K562 (cell line): ENCODE data around the gene KIF18B. TPM values are rescaled to one million over a fixed set of nuclear protein-coding genes. Genes with fewer than 3 reads are reported as not detected.

Experiments used
- ATAC-seq: fragments of 200-7000 bp; cut with Tn5 transposase; 3 replicates; pipeline ENCODE4 v1.9.1; 2020; ENCODE audit warnings: moderate library complexity
- BruUV-seq: library from RNA; stranded (reverse); fragments of 400-500 nt; replicated peaks from 2 replicates; lab custom pipeline; 2021; lab: Mats Ljungman, UMichigan
- CTCF ChIA-PET: fragments of 300-600 bp; formaldehyde crosslinking; extraction: SDS; loops from one replicate; lab custom pipeline; 2021; ENCODE audit warnings: low intra/inter-chr PET ratio; lab: Yijun Ruan, JAX
- POLR2A ChIA-PET: fragments of 300-600, 350-650 bp; sonication (Branson Sonifier 250); formaldehyde crosslinking; extraction: SDS; loops from one replicate; lab custom pipeline; 2021; ENCODE audit warnings: antibody characterized with exemption, inconsistent platforms; lab: Yijun Ruan, JAX
- DNase-seq, 4 experiments: peaks; one replicate each; pipeline versions ENCODE4 v3.0.0 to v3.0.0-alpha.2; 2011 to 2018; ENCODE audit warnings: low spot score in 3 of 4, mixed read lengths in 3 of 4; ENCODE audit errors: extremely low read depth in 1 of 4
- FAIRE-seq: peaks from 2 replicates; lab custom pipeline; 2011; peaks lifted over from hg19 to GRCh38; lab: Jason Lieb, UNC
- H2AFZ ChIP-seq: 2 replicates; pipeline ENCODE4 v1.6.0; 2011; ENCODE audit warnings: low read depth, low read length, control low read depth, inconsistent platforms
- H3K27ac ChIP-seq: fragments of 200-600 bp; 3 replicates; pipeline ENCODE4 v1.8.0; 2011; ENCODE audit warnings: low read depth, mild to moderate bottlenecking, control low read depth, inconsistent platforms, low read length, moderate library complexity, mixed read lengths; ENCODE audit errors: extremely low read depth
- H3K27me3 ChIP-seq, 2 experiments: fragments of 300-600 bp in 1 of 2; 2 replicates in 1 of 2; 3 replicates in 1 of 2; pipeline versions ENCODE4 v1.6.0 to v1.8.0; 2011; ENCODE audit warnings: inconsistent platforms in 2 of 2, low read length in 2 of 2, mild to moderate bottlenecking in 1 of 2, mixed read lengths in 1 of 2, moderate library complexity in 1 of 2; ENCODE audit not compliant: control insufficient read depth in 2 of 2, insufficient read depth in 2 of 2
- H3K36me3 ChIP-seq: fragments of 300-600 bp; 3 replicates; pipeline ENCODE4 v1.8.0; 2011; ENCODE audit warnings: mild to moderate bottlenecking, low read length, inconsistent platforms; ENCODE audit not compliant: control insufficient read depth, insufficient read depth
- H3K4me1 ChIP-seq, 2 experiments: fragments of 200-600 bp in 1 of 2; replicated peaks in 1 of 2; 2 replicates in 1 of 2; 3 replicates in 1 of 2; pipeline versions ENCODE4 v1.5.1 to v1.8.0; 2011; ENCODE audit warnings: inconsistent platforms in 2 of 2, low read length in 2 of 2, mild to moderate bottlenecking in 1 of 2, mixed read lengths in 1 of 2, moderate library complexity in 1 of 2; ENCODE audit not compliant: control insufficient read depth in 2 of 2, insufficient read depth in 2 of 2
- H3K4me2 ChIP-seq: 2 replicates; pipeline ENCODE4 v1.6.1; 2011; ENCODE audit warnings: low read length, control low read depth, inconsistent platforms, mixed read lengths; ENCODE audit not compliant: insufficient read depth
- H3K4me3 ChIP-seq: fragments of 200-600 bp; sonication (generic), shearing (Covaris generic); 2 replicates; pipeline ENCODE4 v1.5.1; 2016; ENCODE audit warnings: control low read depth, inconsistent platforms
- H3K79me2 ChIP-seq: fragments of 200-600 bp; 3 replicates; pipeline ENCODE4 v1.8.0; 2011; ENCODE audit warnings: low read length, inconsistent platforms; ENCODE audit not compliant: control insufficient read depth, insufficient read depth
- H3K9ac ChIP-seq, 2 experiments: 2 replicates each; pipeline versions ENCODE4 v1.6.0 to v1.6.1; 2011; ENCODE audit warnings: low read depth in 2 of 2, low read length in 2 of 2, control low read depth in 1 of 2, inconsistent platforms in 1 of 2, mild to moderate bottlenecking in 1 of 2, mixed read lengths in 1 of 2; ENCODE audit not compliant: insufficient read depth in 1 of 2
- H3K9me1 ChIP-seq: one replicate; pipeline ENCODE4 v1.6.0; 2011; ENCODE audit warnings: inconsistent platforms, mild to moderate bottlenecking, low read length, moderate library complexity; ENCODE audit not compliant: control insufficient read depth, insufficient read depth
- H3K9me3 ChIP-seq: replicated peaks from 2 replicates; pipeline ENCODE4 v1.5.1; 2011; ENCODE audit warnings: low read depth, low read length, inconsistent platforms; ENCODE audit not compliant: control insufficient read depth, insufficient read depth
- H4K20me1 ChIP-seq: replicated peaks from 2 replicates; pipeline ENCODE4 v1.6.1; 2011; ENCODE audit warnings: low read length, inconsistent platforms, mixed read lengths; ENCODE audit not compliant: control insufficient read depth, insufficient read depth
- ARID1B ChIP-seq: fragments of 450-650 bp; IDR thresholded peaks from 2 replicates; pipeline ENCODE4 v1.6.1; 2016; ENCODE audit warnings: antibody characterized with exemption, mild to moderate bottlenecking, inconsistent platforms
- CBFA2T2 ChIP-seq: fragments of 450-650 bp; conservative IDR thresholded peaks from 2 replicates; pipeline ENCODE4 v1.6.1; 2017; ENCODE audit warnings: mild to moderate bottlenecking
- CBFA2T3 ChIP-seq: fragments of 450-650 bp; IDR thresholded peaks from 2 replicates; pipeline ENCODE4 v1.6.1; 2017
- CBX2 ChIP-seq: fragments of 200-600 bp; sonication (generic); IDR thresholded peaks from one replicate; pipeline ENCODE4 v1.6.1; 2012; ENCODE audit warnings: mild to moderate bottlenecking, low read length, inconsistent platforms; ENCODE audit not compliant: insufficient read depth, poor library complexity, severe bottlenecking
- FOXP1 ChIP-seq: sonication (generic); formaldehyde crosslinking; IDR thresholded peaks from 2 replicates; pipeline ENCODE4 v1.8.0; 2022; ENCODE audit warnings: mild to moderate bottlenecking, missing genetic modification reagents
- HMG20A ChIP-seq: fragments of 450-650 bp; formaldehyde crosslinking; conservative IDR thresholded peaks from 2 replicates; pipeline ENCODE4 v1.4.0; 2020; ENCODE audit warnings: mild to moderate bottlenecking, mixed read lengths
- KAT7 ChIP-seq: sonication (generic); formaldehyde crosslinking; IDR thresholded peaks from 2 replicates; pipeline ENCODE4 v1.8.0; 2022; ENCODE audit warnings: missing genetic modification reagents, mild to moderate bottlenecking, borderline replicate concordance
- NRF1 ChIP-seq, 2 experiments: fragments of 450-650 bp; IDR thresholded peaks in 1 of 2; conservative IDR thresholded peaks in 1 of 2; 2 replicates each; pipeline ENCODE4 v1.6.1; 2014; ENCODE audit warnings: mild to moderate bottlenecking in 2 of 2
- RCOR1 ChIP-seq, 2 experiments: IDR thresholded peaks; 2 replicates each; pipeline ENCODE4 v1.6.1; 2012; ENCODE audit warnings: low read depth in 2 of 2, low read length in 2 of 2, borderline replicate concordance in 1 of 2, improper control_type of control experiment in 1 of 2
- TCF3 ChIP-seq: sonication (generic); formaldehyde crosslinking; IDR thresholded peaks from 2 replicates; pipeline ENCODE4 v1.4.0; 2020; ENCODE audit warnings: mild to moderate bottlenecking, missing genetic modification reagents
- TEAD1 ChIP-seq, 2 experiments: fragments of 450-650 bp in 1 of 2; sonication (generic) in 1 of 2; formaldehyde crosslinking; IDR thresholded peaks; 2 replicates each; pipeline versions ENCODE4 v1.4.0 to v1.8.0; 2020 to 2022; ENCODE audit warnings: mild to moderate bottlenecking in 2 of 2, missing genetic modification reagents in 1 of 2
- TOE1 ChIP-seq, 2 experiments: fragments of 450-650 bp in 1 of 2; sonication (generic) in 1 of 2; formaldehyde crosslinking in 1 of 2; IDR thresholded peaks; 2 replicates each; pipeline versions ENCODE4 v1.7.1 to v1.8.0; 2016 to 2022; ENCODE audit warnings: borderline replicate concordance in 2 of 2, mild to moderate bottlenecking in 2 of 2, antibody characterized with exemption in 1 of 2, inconsistent platforms in 1 of 2, low read depth in 1 of 2, missing genetic modification reagents in 1 of 2, moderate library complexity in 1 of 2
- ZNF197 ChIP-seq: fragments of 200-800 bp; sonication (Bioruptor generic); IDR thresholded peaks from 2 replicates; pipeline ENCODE4 v1.6.1; 2016; ENCODE audit warnings: low read depth, missing genetic modification characterization, missing compliant biosample characterization
- ZNF75A ChIP-seq: fragments of 450-650 bp; formaldehyde crosslinking; IDR thresholded peaks from 2 replicates; pipeline ENCODE4 v1.4.0; 2020; ENCODE audit warnings: mild to moderate bottlenecking
- WGBS: fragments of 100-300 bp; shearing (Covaris generic); methylation state at CpG from one replicate; pipeline ENCODE4 v1.1.6; 2016; ENCODE audit warnings: low coverage, mixed read lengths; ENCODE audit not compliant: insufficient coverage; ENCODE audit errors: missing lambda C conversion rate; 5-methylcytosine and 5-hydroxymethylcytosine counted together
- in situ Hi-C: fragments of 300-500 bp; cut with MboI; formaldehyde crosslinking; loops from 4 replicates; pipeline ENCODE4 v1.15.0; 2018; ENCODE audit warnings: inconsistent platforms, mixed read lengths
- intact Hi-C: fragments of 100-400 bp; cut with micrococcal nuclease; formaldehyde crosslinking; loops from 2 replicates; pipeline ENCODE4 v1.14.2; 2022
- polyA plus RNA-seq, 8 experiments: library from polyadenylated mRNA; depleted of rRNA in 4 of 8; stranded (reverse) in 5 of 8; unstranded in 3 of 8; fragments of >200 nt; fragmentation: Nextera tagmentation in 2 of 8; fragmentation: Illumina TruSeq in 1 of 8; extraction: Ambion mirVana in 2 of 8; extraction: Trizol in 1 of 8; gene quantifications; 2 replicates each; pipeline versions ENCODE4 v1.2.1 to v1.2.3, GENCODE V29; 2011 to 2014; ENCODE audit warnings: inconsistent platforms in 1 of 8, missing spikeins in 1 of 8
- total RNA-seq, 7 experiments: library from RNA; depleted of rRNA in 6 of 7; stranded (reverse); fragments of >200 nt in 6 of 7; fragmentation: Illumina TruSeq in 2 of 7; extraction: Trizol in 2 of 7; gene quantifications; 2 replicates each; pipeline versions ENCODE4 v1.2.1 to v1.2.3, GENCODE V29; 2011 to 2021; ENCODE audit warnings: low replicate concordance in 1 of 7
- TF ChIP-seq, protein P1 (sequence below), 2 experiments: IDR thresholded peaks in 1 of 2; conservative IDR thresholded peaks in 1 of 2; 2 replicates each; pipeline ENCODE4 v1.6.1; 2016; ENCODE audit warnings: low read depth in 2 of 2, mild to moderate bottlenecking in 1 of 2, missing compliant biosample characterization in 1 of 2, missing genetic modification characterization in 1 of 2, moderate library complexity in 1 of 2
- TF ChIP-seq, protein P2 (sequence below), 2 experiments: fragments of 250-450 bp in 1 of 2; fragments of 450-650 bp in 1 of 2; sonication (Bioruptor Pico) in 1 of 2; IDR thresholded peaks; 2 replicates each; pipeline versions ENCODE4 v1.6.1 to v1.8.0; 2016 to 2021; ENCODE audit warnings: mild to moderate bottlenecking in 2 of 2, moderate library complexity in 2 of 2, missing compliant biosample characterization in 1 of 2, missing genetic modification characterization in 1 of 2
- TF ChIP-seq, protein P3 (sequence below): fragments of 200-800 bp; sonication (Bioruptor generic); IDR thresholded peaks from 2 replicates; pipeline ENCODE4 v1.6.1; 2017; ENCODE audit warnings: missing genetic modification characterization, missing compliant biosample characterization

The KIF18B gene
- total and polyA plus RNA-seq, 9 of the 15 experiments (the other 6 are each of a cell fraction or from before 2014, with no cell fraction given): 2.0 to 42.8 (median 13.2) TPM

DNA sequence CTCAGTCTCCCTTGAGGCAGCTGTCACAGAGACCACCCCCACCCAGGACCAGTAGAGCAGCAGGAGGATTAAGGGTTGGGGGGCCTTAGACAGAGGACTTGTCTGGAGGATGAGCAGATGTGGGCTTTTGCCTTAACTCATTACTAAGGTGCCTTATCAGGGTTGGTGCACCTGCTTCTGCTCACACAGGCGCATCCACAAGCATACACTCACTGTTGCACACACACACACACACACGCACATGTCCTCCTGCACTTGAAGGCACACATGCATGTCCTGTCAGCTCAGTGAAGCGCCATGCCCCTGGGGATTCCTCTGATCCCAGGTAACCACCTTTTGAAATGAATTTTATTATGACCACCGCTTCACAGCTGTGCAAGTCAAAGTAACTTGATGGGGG, 33.4 kb downstream of the KIF18B start:
- Histone ChIP-seq H3K4me3 (no peak overlapping the region), H3K27me3 (peaks cover 0 to 11% of the 10 kb centered on the region in 2 experiments; a peak in 1 of 5 replicates), H3K36me3 (no peaks in the 10 kb centered on the region), H2AFZ (no peak overlapping the region), H3K9me1 (no peaks in the 10 kb centered on the region), H3K27ac (no peak overlapping the region), H3K4me1 (peaks cover 9 to 32% of the 10 kb centered on the region in 2 experiments; a peak in 4 of 5 replicates), H4K20me1 (no peaks in the 10 kb centered on the region), H3K9me3 (no peaks in the 10 kb centered on the region), H3K9ac (no peak overlapping the region), H3K79me2 (no peaks in the 10 kb centered on the region), H3K4me2 (no peak overlapping the region)
- ChIA-PET POLR2A (interaction anchor here (0.8 to 1.2 kb wide), 2 partner anchors 13 to 106 kb away, joined by 4 read pairs; no protein-coding TSS in a partner anchor), CTCF (no interaction called here)
- WGBS: 23% methylated on average over 4 of the region's 4 CpGs
- DNase-seq (peak in 2 of 4 experiments; percentile 55), ATAC-seq (no peak; the same call in 1 of the 3 replicates), FAIRE-seq (no peak)
- no TSS peak for BruUV-seq
- intact Hi-C loops (no loop called here), in situ Hi-C loops (no loop called here)
- TF ChIP-seq ZNF75A (CRISPR knock-in tag) (no peak), TCF3 (peak; percentile 73), TEAD1 (CRISPR knock-in tag; IDR thresholded peaks at IDR 0.05) (no peak), HMG20A (CRISPR knock-in tag) (no peak), CBFA2T2 (peak; percentile 40), ZNF197 (CRISPR knock-in tag) (no peak), TOE1 (IDR thresholded peaks at IDR 0.05; ENCODE audit: borderline replicate concordance) (no peak), TOE1 (CRISPR knock-in tag; IDR thresholded peaks at IDR 0.05; ENCODE audit: borderline replicate concordance, low read depth) (no peak), CBX2 (no peak), CBFA2T3 (peak; percentile 69), RCOR1 (IDR thresholded peaks at IDR 0.05; ENCODE audit: borderline replicate concordance in 1 of 2, low read depth in 2 of 2, low read length in 2 of 2) (no peak), FOXP1 (CRISPR knock-in tag) (no peak), ARID1B (peak; percentile 25; the same call in 1 of the 2 replicates), KAT7 (CRISPR knock-in tag) (no peak), NRF1 (conservative IDR thresholded peaks at IDR 0.05 in 1 of 2, IDR thresholded peaks at IDR 0.05 in 1 of 2) (0 out of 4 replicates have a peak, but pooled peaks of 1 of the 2 experiments have one; percentile 30)
- TF ChIP-seq, protein P1, sequence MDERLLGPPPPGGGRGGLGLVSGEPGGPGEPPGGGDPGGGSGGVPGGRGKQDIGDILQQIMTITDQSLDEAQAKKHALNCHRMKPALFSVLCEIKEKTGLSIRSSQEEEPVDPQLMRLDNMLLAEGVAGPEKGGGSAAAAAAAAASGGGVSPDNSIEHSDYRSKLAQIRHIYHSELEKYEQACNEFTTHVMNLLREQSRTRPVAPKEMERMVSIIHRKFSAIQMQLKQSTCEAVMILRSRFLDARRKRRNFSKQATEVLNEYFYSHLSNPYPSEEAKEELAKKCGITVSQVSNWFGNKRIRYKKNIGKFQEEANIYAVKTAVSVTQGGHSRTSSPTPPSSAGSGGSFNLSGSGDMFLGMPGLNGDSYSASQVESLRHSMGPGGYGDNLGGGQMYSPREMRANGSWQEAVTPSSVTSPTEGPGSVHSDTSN (CRISPR knock-in tag; IDR thresholded peaks at IDR 0.05; ENCODE audit: low read depth): no peak
- TF ChIP-seq, protein P1 (tag; conservative IDR thresholded peaks at IDR 0.05; ENCODE audit: low read depth): no peak
- TF ChIP-seq, protein P2, sequence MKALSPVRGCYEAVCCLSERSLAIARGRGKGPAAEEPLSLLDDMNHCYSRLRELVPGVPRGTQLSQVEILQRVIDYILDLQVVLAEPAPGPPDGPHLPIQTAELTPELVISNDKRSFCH (CRISPR knock-in tag; IDR thresholded peaks at IDR 0.05): no peak
- TF ChIP-seq, protein P2 (tag; IDR thresholded peaks at IDR 0.05): no peak
- TF ChIP-seq, protein P3, sequence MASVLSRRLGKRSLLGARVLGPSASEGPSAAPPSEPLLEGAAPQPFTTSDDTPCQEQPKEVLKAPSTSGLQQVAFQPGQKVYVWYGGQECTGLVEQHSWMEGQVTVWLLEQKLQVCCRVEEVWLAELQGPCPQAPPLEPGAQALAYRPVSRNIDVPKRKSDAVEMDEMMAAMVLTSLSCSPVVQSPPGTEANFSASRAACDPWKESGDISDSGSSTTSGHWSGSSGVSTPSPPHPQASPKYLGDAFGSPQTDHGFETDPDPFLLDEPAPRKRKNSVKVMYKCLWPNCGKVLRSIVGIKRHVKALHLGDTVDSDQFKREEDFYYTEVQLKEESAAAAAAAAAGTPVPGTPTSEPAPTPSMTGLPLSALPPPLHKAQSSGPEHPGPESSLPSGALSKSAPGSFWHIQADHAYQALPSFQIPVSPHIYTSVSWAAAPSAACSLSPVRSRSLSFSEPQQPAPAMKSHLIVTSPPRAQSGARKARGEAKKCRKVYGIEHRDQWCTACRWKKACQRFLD: no peak
